ENCODE data around the gene OVAAL.

OVAAL gene

DNA sequence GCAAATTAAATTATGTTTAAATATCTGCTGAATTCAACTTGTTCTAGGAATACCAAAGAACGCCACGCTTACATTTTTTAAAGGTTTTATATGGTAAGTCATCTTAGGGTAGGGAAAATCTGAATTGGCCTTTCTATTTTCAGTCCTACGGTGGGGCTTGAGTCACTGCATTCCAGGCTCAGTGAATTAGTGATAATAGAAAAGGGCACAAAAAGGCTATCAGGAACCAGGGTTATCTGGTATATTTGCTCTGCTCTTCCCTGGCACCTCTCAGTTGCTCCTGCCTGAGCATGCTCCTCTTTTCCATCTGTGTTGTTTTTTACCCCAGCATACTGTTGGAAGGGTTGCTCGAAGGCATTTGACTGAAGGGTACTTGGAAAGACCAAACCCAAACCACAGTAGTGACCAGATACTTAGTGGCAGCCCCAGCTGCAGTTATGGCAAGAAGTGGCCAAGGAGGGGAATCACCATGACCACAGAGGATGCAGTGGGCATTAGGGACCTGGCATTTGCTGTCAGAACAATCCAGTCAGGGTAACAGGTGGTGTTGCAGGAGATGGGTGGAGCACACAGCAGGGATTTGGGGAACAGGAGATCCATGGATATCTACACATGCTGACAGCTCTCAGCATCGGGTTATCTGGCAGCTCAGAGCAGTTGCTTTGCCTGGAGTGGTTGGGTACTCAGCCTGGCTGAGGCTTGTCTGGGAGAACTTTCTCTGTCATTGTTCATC is 2.3 kb downstream of the OVAAL start:
- no peaks in the 10 kb centered on the region for H3K9me3 ChIP-seq (replicated peaks in 1 of 2; ENCODE audit: control insufficient read depth in 2 of 2, insufficient read depth in 1 of 2, low read depth in 1 of 2, low read length in 2 of 2)
- peaks cover 5 to 6% of the 10 kb centered on the region in 2 donors for H3K4me1 ChIP-seq (ENCODE audit: control insufficient read depth in 2 of 2, insufficient read depth in 1 of 2, low read depth in 1 of 2, low read length in 2 of 2)
- H3K79me1 ChIP-seq (ENCODE audit: low read depth, low read length): no peaks in the 10 kb centered on the region
- H4K91ac ChIP-seq (ENCODE audit: low read depth, low read length, poor library complexity): no peak overlapping the region
- WGBS, 2 donors (ENCODE audit: extremely low coverage in 2 of 2, insufficient read length in 2 of 2, insufficient replicate concordance in 1 of 2): no CpG with 5 or more reads among the region's 5 CpGs
- H2AK5ac ChIP-seq (ENCODE audit: low read depth, low read length): no peak overlapping the region
- H2BK15ac ChIP-seq (ENCODE audit: low read length): no peak overlapping the region
- H2AFZ ChIP-seq (ENCODE audit: low read length): no peak overlapping the region
- no peaks in the 10 kb centered on the region for H3K36me3 ChIP-seq (replicated peaks in 1 of 2; ENCODE audit: control insufficient read depth in 2 of 2, insufficient read depth in 2 of 2, low read length in 2 of 2)
- no peak overlapping the region for H2BK12ac ChIP-seq (ENCODE audit: low read length)
- no peak overlapping the region for H3K18ac ChIP-seq (ENCODE audit: low read length)
- H3K27me3 ChIP-seq (ENCODE audit: control insufficient read depth in 3 of 3, insufficient read depth in 3 of 3, low read depth in 1 of 3, low read length in 3 of 3): no peaks in the 10 kb centered on the region
- no peak overlapping the region for H2BK5ac ChIP-seq (ENCODE audit: low read length)
- no peak overlapping the region for H2BK120ac ChIP-seq (ENCODE audit: low read depth, low read length)
- no peak overlapping the region for H3K9ac ChIP-seq (ENCODE audit: low read depth, low read length, poor library complexity)
- H3K4me2 ChIP-seq (ENCODE audit: insufficient read depth, low read length, poor library complexity, severe bottlenecking): no peak overlapping the region
- H3K4me3 ChIP-seq (ENCODE audit: low read length in 2 of 2): no peak overlapping the region
- no peak overlapping the region for H3K14ac ChIP-seq (ENCODE audit: low read length)
- DNase-seq (ENCODE audit: low spot score): no peak
- no peak overlapping the region for H3K27ac ChIP-seq (replicated peaks; ENCODE audit: low read length)
- no peak overlapping the region for H3K23ac ChIP-seq (ENCODE audit: low read depth, low read length, poor library complexity)
- no peak overlapping the region for H3K4ac ChIP-seq (ENCODE audit: low read length)
- no peak overlapping the region for H4K8ac ChIP-seq (ENCODE audit: low read depth, low read length)

DNA sequence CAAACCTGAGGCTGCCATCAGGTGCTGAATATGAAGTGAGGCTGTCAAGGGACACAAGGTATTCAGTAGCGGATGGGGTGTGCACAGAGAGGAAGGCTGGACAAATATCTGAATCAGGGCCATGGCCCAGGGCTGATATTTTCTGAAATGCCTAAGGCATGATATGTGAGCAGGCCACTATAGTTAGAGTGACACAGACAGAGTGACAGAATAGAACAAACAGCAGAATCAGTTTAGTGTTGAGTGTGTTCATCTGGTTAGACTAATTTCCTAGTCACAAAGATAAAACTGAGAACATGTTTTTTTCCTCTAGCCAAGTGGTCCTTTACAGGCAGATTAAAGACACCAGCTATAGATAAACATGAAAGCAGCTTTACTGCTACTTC is 3.9 kb downstream of the OVAAL start:
- Histone ChIP-seq H3K4ac (ENCODE audit: low read length) (no peak overlapping the region), H4K91ac (ENCODE audit: low read depth, low read length, poor library complexity) (no peak overlapping the region), H4K8ac (ENCODE audit: low read depth, low read length) (no peak overlapping the region), H3K9me3 (replicated peaks in 1 of 2; ENCODE audit: control insufficient read depth in 2 of 2, insufficient read depth in 1 of 2, low read depth in 1 of 2, low read length in 2 of 2) (no peaks in the 10 kb centered on the region), H2BK5ac (ENCODE audit: low read length) (no peak overlapping the region), H3K27ac (replicated peaks; ENCODE audit: low read length) (no peak overlapping the region), H3K4me1 (ENCODE audit: control insufficient read depth in 2 of 2, insufficient read depth in 1 of 2, low read depth in 1 of 2, low read length in 2 of 2) (peaks cover 8 to 14% of the 10 kb centered on the region in 2 donors), H3K36me3 (replicated peaks in 1 of 2; ENCODE audit: control insufficient read depth in 2 of 2, insufficient read depth in 2 of 2, low read length in 2 of 2) (no peaks in the 10 kb centered on the region), H2BK12ac (ENCODE audit: low read length) (no peak overlapping the region), H3K79me1 (ENCODE audit: low read depth, low read length) (no peaks in the 10 kb centered on the region), H2AFZ (ENCODE audit: low read length) (peak overlapping the region; percentile 25), H3K23ac (ENCODE audit: low read depth, low read length, poor library complexity) (no peak overlapping the region), H3K18ac (ENCODE audit: low read length) (no peak overlapping the region), H3K4me3 (ENCODE audit: low read length in 2 of 2) (no peak overlapping the region), H3K14ac (ENCODE audit: low read length) (no peak overlapping the region), H3K4me2 (ENCODE audit: insufficient read depth, low read length, poor library complexity, severe bottlenecking) (no peak overlapping the region), H3K9ac (ENCODE audit: low read depth, low read length, poor library complexity) (no peak overlapping the region), H2BK120ac (ENCODE audit: low read depth, low read length) (no peak overlapping the region), H3K27me3 (ENCODE audit: control insufficient read depth in 3 of 3, insufficient read depth in 3 of 3, low read depth in 1 of 3, low read length in 3 of 3) (no peaks in the 10 kb centered on the region), H2AK5ac (ENCODE audit: low read depth, low read length) (no peak overlapping the region), H2BK15ac (ENCODE audit: low read length) (no peak overlapping the region)
- DNase-seq (ENCODE audit: low spot score): no peak
- no CpG with 5 or more reads among the region's 1 CpG for WGBS, 2 donors (ENCODE audit: extremely low coverage in 2 of 2, insufficient read length in 2 of 2, insufficient replicate concordance in 1 of 2)

DNA sequence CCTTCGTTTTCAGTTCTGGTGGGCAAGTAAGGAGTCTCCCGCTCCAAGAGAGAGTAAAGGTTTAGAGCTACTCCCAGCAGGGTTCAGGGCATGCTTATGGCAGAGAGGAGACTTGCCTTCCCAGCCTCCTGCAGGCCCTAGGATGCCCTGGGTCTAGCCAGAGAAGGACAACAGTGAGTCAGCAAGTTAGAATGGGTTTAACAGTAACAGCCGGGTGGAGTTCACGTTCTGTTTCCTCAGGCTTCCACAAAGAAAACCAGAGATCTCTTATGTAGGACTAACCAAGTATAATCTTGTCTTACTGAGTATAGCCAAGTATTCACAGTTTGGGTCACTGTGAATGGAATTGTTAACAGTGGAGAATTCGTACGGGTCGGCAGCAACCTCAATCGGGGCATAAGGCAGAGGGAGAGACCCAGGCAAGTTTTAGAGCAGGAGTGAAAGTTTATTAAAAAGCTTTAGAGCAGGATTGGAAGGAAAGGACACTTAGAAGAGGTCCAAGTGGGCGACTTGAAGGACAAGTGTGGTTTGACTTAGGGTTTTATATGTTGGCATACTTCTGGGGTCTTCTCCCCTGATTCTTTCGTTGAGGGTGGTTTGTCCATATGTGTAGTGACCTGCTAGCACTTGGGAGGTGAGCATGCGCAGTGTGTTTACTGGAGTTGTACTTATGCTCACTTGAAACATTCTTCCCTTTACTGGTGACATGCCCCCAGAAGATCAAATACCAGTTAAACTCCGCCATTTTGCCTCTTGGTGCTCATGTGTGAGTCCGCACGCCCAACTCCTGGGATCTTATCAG is 4.5 kb downstream of the OVAAL start:
- H3K4ac ChIP-seq (ENCODE audit: low read length): no peak overlapping the region
- H2BK5ac ChIP-seq (ENCODE audit: low read length): no peak overlapping the region
- peak overlapping the region; percentile 25 for H2AFZ ChIP-seq (ENCODE audit: low read length)
- no peak overlapping the region for H3K4me2 ChIP-seq (ENCODE audit: insufficient read depth, low read length, poor library complexity, severe bottlenecking)
- H3K36me3 ChIP-seq (replicated peaks in 1 of 2; ENCODE audit: control insufficient read depth in 2 of 2, insufficient read depth in 2 of 2, low read length in 2 of 2): no peaks in the 10 kb centered on the region
- H3K23ac ChIP-seq (ENCODE audit: low read depth, low read length, poor library complexity): no peak overlapping the region
- H3K79me1 ChIP-seq (ENCODE audit: low read depth, low read length): no peaks in the 10 kb centered on the region
- no peaks in the 10 kb centered on the region for H3K27me3 ChIP-seq (ENCODE audit: control insufficient read depth in 3 of 3, insufficient read depth in 3 of 3, low read depth in 1 of 3, low read length in 3 of 3)
- H4K91ac ChIP-seq (ENCODE audit: low read depth, low read length, poor library complexity): no peak overlapping the region
- no peak overlapping the region for H2BK120ac ChIP-seq (ENCODE audit: low read depth, low read length)
- no peak overlapping the region for H3K27ac ChIP-seq (replicated peaks; ENCODE audit: low read length)
- H3K4me3 ChIP-seq (ENCODE audit: low read length in 2 of 2): no peak overlapping the region
- no peak overlapping the region for H2BK12ac ChIP-seq (ENCODE audit: low read length)
- peak overlapping the region; percentile 61 for H3K18ac ChIP-seq (ENCODE audit: low read length)
- peaks cover 8 to 14% of the 10 kb centered on the region in 2 donors for H3K4me1 ChIP-seq (ENCODE audit: control insufficient read depth in 2 of 2, insufficient read depth in 1 of 2, low read depth in 1 of 2, low read length in 2 of 2)
- H2BK15ac ChIP-seq (ENCODE audit: low read length): no peak overlapping the region
- no CpG with 5 or more reads among the region's 14 CpGs for WGBS, 2 donors (ENCODE audit: extremely low coverage in 2 of 2, insufficient read length in 2 of 2, insufficient replicate concordance in 1 of 2)
- no peaks in the 10 kb centered on the region for H3K9me3 ChIP-seq (replicated peaks in 1 of 2; ENCODE audit: control insufficient read depth in 2 of 2, insufficient read depth in 1 of 2, low read depth in 1 of 2, low read length in 2 of 2)
- H3K9ac ChIP-seq (ENCODE audit: low read depth, low read length, poor library complexity): no peak overlapping the region
- no peak overlapping the region for H4K8ac ChIP-seq (ENCODE audit: low read depth, low read length)
- no peak overlapping the region for H3K14ac ChIP-seq (ENCODE audit: low read length)
- no peak overlapping the region for H2AK5ac ChIP-seq (ENCODE audit: low read depth, low read length)
- DNase-seq (ENCODE audit: low spot score): no peak

DNA sequence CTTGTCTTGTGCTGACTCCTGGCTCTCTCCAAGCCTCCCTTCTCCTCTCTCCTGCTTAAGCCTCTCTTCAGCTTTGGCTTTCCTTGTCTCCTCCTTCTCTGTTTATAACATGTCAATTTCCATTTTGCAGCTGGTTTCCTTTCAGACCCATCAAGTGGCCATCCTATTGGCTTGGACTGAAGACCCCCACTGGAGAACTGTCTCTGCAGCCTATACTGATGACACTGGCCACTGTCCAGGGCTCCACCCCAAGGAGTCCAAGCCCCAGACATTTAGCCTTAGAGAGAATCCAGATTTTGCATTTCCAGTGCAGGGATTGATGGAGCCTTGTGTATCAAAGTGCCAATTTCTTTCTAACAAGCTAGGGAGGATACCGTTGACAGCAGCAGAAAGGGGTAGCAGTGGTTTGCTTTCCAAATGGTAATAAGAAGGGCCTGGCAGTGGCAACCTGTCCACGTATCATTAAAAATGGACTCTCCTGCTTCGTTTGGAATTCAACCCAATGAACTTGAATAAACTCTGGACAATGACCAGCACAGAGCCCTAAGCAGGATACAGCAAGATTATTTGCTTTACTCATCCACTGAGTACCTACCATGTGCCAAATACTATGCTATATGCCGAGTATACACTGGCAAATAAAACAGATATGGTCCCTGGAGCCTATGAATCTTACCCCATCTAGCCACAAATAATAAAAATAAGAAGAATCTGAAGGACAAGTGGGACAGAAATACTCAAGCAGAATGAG is 6.5 kb downstream of the OVAAL start:
- H2AK5ac ChIP-seq (ENCODE audit: low read depth, low read length): no peak overlapping the region
- H2AFZ ChIP-seq (ENCODE audit: low read length): peak overlapping the region; percentile 51
- H3K4me2 ChIP-seq (ENCODE audit: insufficient read depth, low read length, poor library complexity, severe bottlenecking): no peak overlapping the region
- H3K18ac ChIP-seq (ENCODE audit: low read length): no peak overlapping the region
- DNase-seq (ENCODE audit: low spot score): no peak
- no peak overlapping the region for H2BK120ac ChIP-seq (ENCODE audit: low read depth, low read length)
- no peak overlapping the region for H4K8ac ChIP-seq (ENCODE audit: low read depth, low read length)
- no peak overlapping the region for H2BK12ac ChIP-seq (ENCODE audit: low read length)
- no peaks in the 10 kb centered on the region for H3K27me3 ChIP-seq (ENCODE audit: control insufficient read depth in 3 of 3, insufficient read depth in 3 of 3, low read depth in 1 of 3, low read length in 3 of 3)
- WGBS, 2 donors (ENCODE audit: extremely low coverage in 2 of 2, insufficient read length in 2 of 2, insufficient replicate concordance in 1 of 2): no CpG with 5 or more reads among the region's 4 CpGs
- no peaks in the 10 kb centered on the region for H3K36me3 ChIP-seq (replicated peaks in 1 of 2; ENCODE audit: control insufficient read depth in 2 of 2, insufficient read depth in 2 of 2, low read length in 2 of 2)
- H3K9ac ChIP-seq (ENCODE audit: low read depth, low read length, poor library complexity): no peak overlapping the region
- no peak overlapping the region for H3K4me3 ChIP-seq (ENCODE audit: low read length in 2 of 2)
- no peak overlapping the region for H4K91ac ChIP-seq (ENCODE audit: low read depth, low read length, poor library complexity)
- H3K79me1 ChIP-seq (ENCODE audit: low read depth, low read length): no peaks in the 10 kb centered on the region
- H3K23ac ChIP-seq (ENCODE audit: low read depth, low read length, poor library complexity): no peak overlapping the region
- no peak overlapping the region for H3K27ac ChIP-seq (replicated peaks; ENCODE audit: low read length)
- H2BK15ac ChIP-seq (ENCODE audit: low read length): no peak overlapping the region
- H2BK5ac ChIP-seq (ENCODE audit: low read length): no peak overlapping the region
- no peaks in the 10 kb centered on the region for H3K9me3 ChIP-seq (replicated peaks in 1 of 2; ENCODE audit: control insufficient read depth in 2 of 2, insufficient read depth in 1 of 2, low read depth in 1 of 2, low read length in 2 of 2)
- H3K4ac ChIP-seq (ENCODE audit: low read length): no peak overlapping the region
- H3K14ac ChIP-seq (ENCODE audit: low read length): no peak overlapping the region
- H3K4me1 ChIP-seq (ENCODE audit: control insufficient read depth in 2 of 2, insufficient read depth in 1 of 2, low read depth in 1 of 2, low read length in 2 of 2): peaks cover 9 to 14% of the 10 kb centered on the region in 2 donors

All from neuronal stem cell (in vitro differentiated cells).